HCT116 (cell line): ENCODE data around the gene FOXP2.

Source experiments
- EGR1 ChIP-seq: IDR thresholded peaks from 2 replicates; pipeline ENCODE4 v1.6.1; 2012; ENCODE audit warnings: low read depth
- ELF1 ChIP-seq: IDR thresholded peaks from 2 replicates; pipeline ENCODE4 v1.6.1; 2012; ENCODE audit warnings: low read depth, borderline replicate concordance
- EZH2 ChIP-seq: fragments of 200-600 bp; sonication (generic); IDR thresholded peaks from 2 replicates; pipeline ENCODE4 v1.6.1; 2017; ENCODE audit warnings: antibody characterized with exemption, mixed run types
- JUND ChIP-seq: IDR thresholded peaks from 2 replicates; pipeline ENCODE4 v1.6.1; 2012
- POLR2A ChIP-seq: IDR thresholded peaks from 2 replicates; pipeline ENCODE4 v1.7.0; 2011; ENCODE audit warnings: borderline replicate concordance; ENCODE audit not compliant: insufficient read depth, insufficient read length; ENCODE audit errors: extremely low read depth
- POLR2AphosphoS5 ChIP-seq: IDR thresholded peaks from 2 replicates; pipeline ENCODE4 v1.6.1; 2011; ENCODE audit warnings: mild to moderate bottlenecking, low read depth, low read length, moderate library complexity
- SP1 ChIP-seq: IDR thresholded peaks from 2 replicates; pipeline ENCODE4 v1.6.1; 2012; ENCODE audit warnings: low read depth
- SRF ChIP-seq: IDR thresholded peaks from 2 replicates; pipeline ENCODE4 v1.6.1; 2012; ENCODE audit warnings: low read depth
- TCF7L2 ChIP-seq: IDR thresholded peaks from 2 replicates; pipeline ENCODE4 v1.7.0; 2011; ENCODE audit warnings: borderline replicate concordance, inconsistent platforms; ENCODE audit not compliant: insufficient read depth, insufficient read length; ENCODE audit errors: extremely low read depth
- ZNF274 ChIP-seq: fragments of 200-500 bp; sonication (Bioruptor generic); IDR thresholded peaks from 2 replicates; pipeline ENCODE4 v1.6.1; 2014; ENCODE audit warnings: mild to moderate bottlenecking, low read depth, low read length, inconsistent platforms
- TF ChIP-seq, protein P1 (sequence below), 3 experiments: fragments of 200-600 bp in 1 of 3; sonication (generic) in 1 of 3; IDR thresholded peaks in 2 of 3; conservative IDR thresholded peaks in 1 of 3; 2 replicates each; pipeline ENCODE4 v1.5.1; 2012 to 2017; ENCODE audit warnings: low read depth in 2 of 3, low read length in 2 of 3, antibody characterized with exemption in 1 of 3, borderline replicate concordance in 1 of 3, control low read depth in 1 of 3, mild to moderate bottlenecking in 1 of 3, mixed read lengths in 1 of 3, mixed run types in 1 of 3, moderate library complexity in 1 of 3; ENCODE audit not compliant: insufficient read depth in 1 of 3
- TF ChIP-seq, protein P2 (sequence below): IDR thresholded peaks from 2 replicates; pipeline ENCODE4 v1.6.1; 2012
- TF ChIP-seq, protein P3 (sequence below): IDR thresholded peaks from 2 replicates; pipeline ENCODE4 v1.6.1; 2012; ENCODE audit warnings: low read depth

- TF ChIP-seq, protein P1, sequence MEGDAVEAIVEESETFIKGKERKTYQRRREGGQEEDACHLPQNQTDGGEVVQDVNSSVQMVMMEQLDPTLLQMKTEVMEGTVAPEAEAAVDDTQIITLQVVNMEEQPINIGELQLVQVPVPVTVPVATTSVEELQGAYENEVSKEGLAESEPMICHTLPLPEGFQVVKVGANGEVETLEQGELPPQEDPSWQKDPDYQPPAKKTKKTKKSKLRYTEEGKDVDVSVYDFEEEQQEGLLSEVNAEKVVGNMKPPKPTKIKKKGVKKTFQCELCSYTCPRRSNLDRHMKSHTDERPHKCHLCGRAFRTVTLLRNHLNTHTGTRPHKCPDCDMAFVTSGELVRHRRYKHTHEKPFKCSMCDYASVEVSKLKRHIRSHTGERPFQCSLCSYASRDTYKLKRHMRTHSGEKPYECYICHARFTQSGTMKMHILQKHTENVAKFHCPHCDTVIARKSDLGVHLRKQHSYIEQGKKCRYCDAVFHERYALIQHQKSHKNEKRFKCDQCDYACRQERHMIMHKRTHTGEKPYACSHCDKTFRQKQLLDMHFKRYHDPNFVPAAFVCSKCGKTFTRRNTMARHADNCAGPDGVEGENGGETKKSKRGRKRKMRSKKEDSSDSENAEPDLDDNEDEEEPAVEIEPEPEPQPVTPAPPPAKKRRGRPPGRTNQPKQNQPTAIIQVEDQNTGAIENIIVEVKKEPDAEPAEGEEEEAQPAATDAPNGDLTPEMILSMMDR (IDR thresholded peaks at IDR 0.05 in 2 of 3, conservative IDR thresholded peaks at IDR 0.05 in 1 of 3; ENCODE audit: borderline replicate concordance in 1 of 3, insufficient read depth in 1 of 3, low read depth in 2 of 3, low read length in 2 of 3) = no peak
- TF ChIP-seq POLR2A (no peak), EZH2 (no peak), POLR2AphosphoS5 (no peak), ZNF274 (no peak), TCF7L2 (no peak), EGR1 (no peak), SRF (no peak), ELF1 (no peak), SP1 (no peak), JUND (no peak)
- TF ChIP-seq, protein P2, sequence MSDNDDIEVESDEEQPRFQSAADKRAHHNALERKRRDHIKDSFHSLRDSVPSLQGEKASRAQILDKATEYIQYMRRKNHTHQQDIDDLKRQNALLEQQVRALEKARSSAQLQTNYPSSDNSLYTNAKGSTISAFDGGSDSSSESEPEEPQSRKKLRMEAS = no peak
- TF ChIP-seq, protein P3, sequence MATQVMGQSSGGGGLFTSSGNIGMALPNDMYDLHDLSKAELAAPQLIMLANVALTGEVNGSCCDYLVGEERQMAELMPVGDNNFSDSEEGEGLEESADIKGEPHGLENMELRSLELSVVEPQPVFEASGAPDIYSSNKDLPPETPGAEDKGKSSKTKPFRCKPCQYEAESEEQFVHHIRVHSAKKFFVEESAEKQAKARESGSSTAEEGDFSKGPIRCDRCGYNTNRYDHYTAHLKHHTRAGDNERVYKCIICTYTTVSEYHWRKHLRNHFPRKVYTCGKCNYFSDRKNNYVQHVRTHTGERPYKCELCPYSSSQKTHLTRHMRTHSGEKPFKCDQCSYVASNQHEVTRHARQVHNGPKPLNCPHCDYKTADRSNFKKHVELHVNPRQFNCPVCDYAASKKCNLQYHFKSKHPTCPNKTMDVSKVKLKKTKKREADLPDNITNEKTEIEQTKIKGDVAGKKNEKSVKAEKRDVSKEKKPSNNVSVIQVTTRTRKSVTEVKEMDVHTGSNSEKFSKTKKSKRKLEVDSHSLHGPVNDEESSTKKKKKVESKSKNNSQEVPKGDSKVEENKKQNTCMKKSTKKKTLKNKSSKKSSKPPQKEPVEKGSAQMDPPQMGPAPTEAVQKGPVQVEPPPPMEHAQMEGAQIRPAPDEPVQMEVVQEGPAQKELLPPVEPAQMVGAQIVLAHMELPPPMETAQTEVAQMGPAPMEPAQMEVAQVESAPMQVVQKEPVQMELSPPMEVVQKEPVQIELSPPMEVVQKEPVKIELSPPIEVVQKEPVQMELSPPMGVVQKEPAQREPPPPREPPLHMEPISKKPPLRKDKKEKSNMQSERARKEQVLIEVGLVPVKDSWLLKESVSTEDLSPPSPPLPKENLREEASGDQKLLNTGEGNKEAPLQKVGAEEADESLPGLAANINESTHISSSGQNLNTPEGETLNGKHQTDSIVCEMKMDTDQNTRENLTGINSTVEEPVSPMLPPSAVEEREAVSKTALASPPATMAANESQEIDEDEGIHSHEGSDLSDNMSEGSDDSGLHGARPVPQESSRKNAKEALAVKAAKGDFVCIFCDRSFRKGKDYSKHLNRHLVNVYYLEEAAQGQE = no peak
Measured at GRCh38 chr7:114507381-114507780, 92.8 kb downstream of the FOXP2 start.
